GM21526 (cell line): ENCODE results near the gene NEDD9.

ENCODE experiments used
- ATAC-seq: cut with Tn5 transposase; IDR thresholded peaks from one replicate; pipeline ENCODE4 v1.9.1; 2021; ENCODE audit warnings: moderate library complexity; ENCODE audit not compliant: unreplicated experiment, low FRiP score

The NEDD9 gene

GRCh38 chr6:11219400-11219834 is 13.1 kb downstream of the NEDD9 start:
- no peak for ATAC-seq

- ATAC-seq, result no peak
Observed at GRCh38 chr6:11218538-11219399, 13.7 kb downstream of the NEDD9 start.

DNA sequence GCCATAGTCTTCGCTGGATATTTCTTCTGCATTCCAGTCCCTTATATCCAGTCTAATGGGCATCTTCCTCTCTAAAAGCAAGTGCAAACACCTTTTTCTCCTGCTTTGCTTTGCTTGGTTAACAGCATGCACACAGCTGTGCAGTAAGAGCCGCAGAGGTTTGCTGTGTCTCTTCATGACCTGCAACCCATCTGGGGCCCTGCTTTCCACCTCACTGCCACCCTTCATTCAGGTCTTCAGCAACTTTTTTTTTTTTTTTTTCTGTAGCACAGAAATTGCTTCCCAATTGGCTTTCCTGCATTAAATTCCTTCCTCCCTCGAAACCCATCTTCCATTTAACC is 14.4 kb downstream of the NEDD9 start:
- no peak for ATAC-seq

- no peak for ATAC-seq
Observed at GRCh38 chr6:11217360-11218101, 14.9 kb downstream of the NEDD9 start.

DNA sequence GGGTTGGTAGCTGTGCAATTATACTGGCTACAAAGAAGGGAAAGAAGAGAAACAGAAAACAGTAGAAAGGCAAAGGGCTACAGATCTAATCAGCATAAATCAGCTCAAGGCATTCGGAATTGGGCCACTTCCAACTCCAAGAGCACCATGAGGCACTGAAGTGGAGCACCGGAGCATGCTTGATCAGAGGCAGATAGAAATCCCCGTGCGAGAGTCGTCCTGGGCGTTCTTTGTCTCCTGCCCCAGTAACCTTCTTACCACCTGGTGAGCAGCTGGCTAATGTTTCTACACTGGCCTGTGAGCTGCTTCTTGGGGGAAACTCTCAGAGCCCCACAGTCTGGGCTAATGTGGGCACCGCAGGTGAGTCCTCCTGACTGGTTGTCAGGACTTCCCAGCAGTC is 16.7 kb downstream of the NEDD9 start:
- ATAC-seq, result no peak

DNA sequence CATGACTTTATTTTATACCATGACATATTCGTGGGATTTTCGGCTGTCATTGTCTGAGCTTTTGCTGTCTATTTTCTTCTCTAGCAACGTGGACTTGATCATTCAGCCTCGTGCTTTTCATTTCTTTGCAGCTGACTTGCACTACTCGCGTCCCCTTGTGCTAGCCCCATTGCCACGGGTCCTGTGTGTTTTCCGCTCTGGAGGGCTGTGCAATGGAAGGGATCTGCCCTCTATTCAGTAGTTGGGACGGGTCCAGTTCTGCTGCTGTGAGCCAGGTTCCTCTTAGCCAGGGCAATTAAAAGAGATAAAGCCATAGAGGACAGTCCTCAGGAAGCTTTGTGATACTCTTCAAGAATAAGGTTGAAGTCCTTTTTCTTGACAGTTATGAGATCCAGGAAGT is 17.6 kb downstream of the NEDD9 start:
- ATAC-seq, result no peak

GRCh38 chr6:11214084-11214833 is 18.2 kb downstream of the NEDD9 start:
- ATAC-seq, result no peak

- no peak for ATAC-seq
Observed at GRCh38 chr6:11213422-11214021, 18.9 kb downstream of the NEDD9 start.

- ATAC-seq, result no peak
Observed at GRCh38 chr6:11212664-11213063, 19.8 kb downstream of the NEDD9 start.

DNA sequence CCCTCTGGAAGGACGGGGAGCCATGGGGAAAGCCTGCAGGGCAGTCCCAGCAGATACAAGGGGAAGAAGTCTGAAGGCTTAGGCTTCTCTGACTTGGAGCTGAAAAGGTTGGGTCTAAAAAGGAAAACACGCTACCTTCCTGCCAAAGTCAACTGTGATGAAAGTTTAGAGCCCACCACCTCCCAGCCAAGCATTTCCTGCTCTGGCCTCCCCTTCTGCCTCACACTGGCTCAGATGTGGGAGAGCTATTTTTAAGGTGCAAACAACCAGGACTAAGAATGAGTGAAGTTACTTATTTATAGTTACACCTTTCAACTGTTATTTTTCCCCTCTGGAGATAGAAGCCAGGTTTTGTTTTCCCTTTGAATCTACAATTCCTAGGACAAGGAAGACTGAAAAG is 21.2 kb downstream of the NEDD9 start:
- no peak for ATAC-seq

- no peak for ATAC-seq
Observed at GRCh38 chr6:11210386-11211138, 21.9 kb downstream of the NEDD9 start.

GRCh38 chr6:11209906-11210305 is 22.6 kb downstream of the NEDD9 start:
- no peak for ATAC-seq

- ATAC-seq, result no peak
Observed at GRCh38 chr6:11209369-11209768, 23.1 kb downstream of the NEDD9 start.

- no peak for ATAC-seq
Observed at GRCh38 chr6:11208854-11209253, 23.6 kb downstream of the NEDD9 start.

DNA sequence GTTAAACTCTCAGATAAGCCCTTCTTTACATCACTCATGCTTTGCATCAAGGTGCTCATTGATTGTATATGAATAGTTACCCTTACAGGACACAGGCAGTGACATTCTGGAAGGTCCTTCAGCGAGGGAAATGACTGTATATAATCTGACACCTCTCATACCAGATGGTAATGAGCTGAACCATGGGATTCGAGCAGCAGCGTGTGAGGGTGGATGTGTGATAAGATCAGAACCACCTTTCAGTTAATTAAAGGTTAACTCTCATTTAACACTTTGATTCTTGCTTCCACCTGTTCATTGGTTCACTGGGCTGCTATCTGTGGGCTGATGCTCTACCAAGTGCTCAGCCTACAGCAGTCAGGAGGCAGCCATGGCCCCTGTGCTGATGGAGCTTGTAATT is 24.2 kb downstream of the NEDD9 start:
- ATAC-seq, result no peak

GRCh38 chr6:11207199-11207968 is 25.1 kb downstream of the NEDD9 start:
- ATAC-seq, result no peak

- ATAC-seq, result no peak
Observed at GRCh38 chr6:11206576-11206975, 25.9 kb downstream of the NEDD9 start.

DNA sequence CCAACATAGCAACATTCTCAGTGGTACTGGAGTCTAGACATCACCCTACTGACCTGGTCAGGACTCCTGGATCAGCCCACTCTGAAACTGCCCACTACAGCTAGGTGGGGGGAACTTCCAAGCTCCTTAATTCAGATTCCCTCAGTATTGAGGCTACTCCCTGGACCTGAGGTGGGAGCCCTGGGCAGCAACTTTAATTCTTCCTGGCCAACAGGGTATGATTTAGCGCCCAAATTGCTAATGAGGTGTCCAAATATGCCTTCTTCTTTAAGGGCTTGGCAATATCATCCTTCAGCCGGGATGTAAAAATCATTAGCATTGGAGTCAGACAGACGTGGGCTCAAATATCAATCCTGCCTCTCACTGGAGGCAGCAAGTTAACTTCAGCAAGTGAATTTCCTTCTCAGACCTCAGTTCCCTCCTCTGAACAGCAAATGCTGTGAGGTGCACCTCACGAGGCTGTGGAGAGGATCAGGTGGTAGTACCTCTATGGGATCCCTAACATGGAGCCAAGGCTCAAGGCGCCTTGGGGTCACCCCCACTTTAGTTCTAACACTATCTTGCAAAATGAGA is 27.6 kb downstream of the NEDD9 start:
- no peak for ATAC-seq

DNA sequence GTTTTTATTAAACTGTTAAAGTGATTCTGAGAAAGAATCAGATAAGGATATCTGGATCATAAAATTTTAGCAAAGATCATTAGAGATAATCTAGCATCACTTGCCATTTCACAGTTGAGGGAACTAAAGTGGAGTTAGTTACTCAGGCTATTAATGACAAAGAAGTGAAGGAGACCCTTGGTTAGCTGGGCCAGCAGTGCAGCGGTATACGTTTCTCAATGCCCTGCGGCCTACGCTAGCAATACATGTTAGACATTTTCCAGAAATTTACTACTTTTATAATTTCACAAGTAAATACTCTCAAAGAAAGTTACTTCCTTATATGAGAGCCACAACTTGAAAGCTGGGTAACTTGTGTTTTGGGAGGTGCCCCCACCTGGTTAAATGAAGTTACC is 28.5 kb downstream of the NEDD9 start:
- ATAC-seq, result no peak
